Suprapubic skin (tissue), 4 donors: ENCODE data around the gene GTF2H4.

Source experiments
- CTCF ChIP-seq, 2 donors: fragments of 200-600 bp in 1 of 2; fragments of 450-650 bp in 1 of 2; sonication (generic) in 1 of 2; IDR thresholded peaks; one replicate each; pipeline ENCODE4 v1.5.1; 2016 to 2019; ENCODE audit warnings: antibody characterized with exemption in 2 of 2, mild to moderate bottlenecking in 1 of 2, moderate library complexity in 1 of 2
- EP300 ChIP-seq: sonication (generic); formaldehyde crosslinking; IDR thresholded peaks from one replicate; pipeline ENCODE4 v1.6.1; 2017; ENCODE audit warnings: antibody characterized with exemption
- POLR2AphosphoS5 ChIP-seq, 3 donors: sonication (generic); formaldehyde crosslinking; IDR thresholded peaks; one replicate each; pipeline ENCODE4 v1.6.1; 2017; ENCODE audit warnings: antibody characterized with exemption in 3 of 3

GRCh38 chr6:30963641-30964040 lies 55.6 kb downstream of the GTF2H4 start:
- TF ChIP-seq CTCF (IDR thresholded peaks at IDR 0.05), result no peak
- TF ChIP-seq POLR2AphosphoS5 (IDR thresholded peaks at IDR 0.05), result no peak
- TF ChIP-seq EP300, result no peak
